SK-N-SH (cell line): ENCODE results near the gene KAT6B.

Source experiments
- CTCF ChIP-seq: fragments of 200-600 bp; sonication (generic); IDR thresholded peaks from 2 replicates; pipeline ENCODE4 v1.6.1; 2017; ENCODE audit warnings: antibody characterized with exemption, mild to moderate bottlenecking, moderate library complexity
- MXI1 ChIP-seq: IDR thresholded peaks from 2 replicates; pipeline ENCODE4 v1.6.1; 2012; ENCODE audit warnings: mild to moderate bottlenecking, low read depth, low read length, improper control_type of control experiment
- RCOR1 ChIP-seq: fragments of 150-350 bp; IDR thresholded peaks from 2 replicates; pipeline ENCODE4 v1.6.1; 2017; ENCODE audit warnings: antibody characterized with exemption, low read length
- TAF1 ChIP-seq: IDR thresholded peaks from 2 replicates; pipeline ENCODE4 v1.6.1; 2012; ENCODE audit warnings: low read depth, mild to moderate bottlenecking, low read length, moderate library complexity, borderline replicate concordance
- TCF12 ChIP-seq: IDR thresholded peaks from 2 replicates; pipeline ENCODE4 v1.4.0; 2012

- no peak for TF ChIP-seq CTCF
- no peak for TF ChIP-seq TAF1
- TF ChIP-seq TCF12: no peak
- TF ChIP-seq RCOR1: no peak
- TF ChIP-seq MXI1: no peak
These were observed 193.8 kb downstream of the KAT6B start for GRCh38 chr10:75020168-75020567.
